ENCODE results near the gene HIRIP3.
"Not testable (repeated sequence)": the region's sequence is repeated elsewhere in the genome, so short reads cannot be mapped to it uniquely, and the experiment has no call there.

Gene HIRIP3

DNA sequence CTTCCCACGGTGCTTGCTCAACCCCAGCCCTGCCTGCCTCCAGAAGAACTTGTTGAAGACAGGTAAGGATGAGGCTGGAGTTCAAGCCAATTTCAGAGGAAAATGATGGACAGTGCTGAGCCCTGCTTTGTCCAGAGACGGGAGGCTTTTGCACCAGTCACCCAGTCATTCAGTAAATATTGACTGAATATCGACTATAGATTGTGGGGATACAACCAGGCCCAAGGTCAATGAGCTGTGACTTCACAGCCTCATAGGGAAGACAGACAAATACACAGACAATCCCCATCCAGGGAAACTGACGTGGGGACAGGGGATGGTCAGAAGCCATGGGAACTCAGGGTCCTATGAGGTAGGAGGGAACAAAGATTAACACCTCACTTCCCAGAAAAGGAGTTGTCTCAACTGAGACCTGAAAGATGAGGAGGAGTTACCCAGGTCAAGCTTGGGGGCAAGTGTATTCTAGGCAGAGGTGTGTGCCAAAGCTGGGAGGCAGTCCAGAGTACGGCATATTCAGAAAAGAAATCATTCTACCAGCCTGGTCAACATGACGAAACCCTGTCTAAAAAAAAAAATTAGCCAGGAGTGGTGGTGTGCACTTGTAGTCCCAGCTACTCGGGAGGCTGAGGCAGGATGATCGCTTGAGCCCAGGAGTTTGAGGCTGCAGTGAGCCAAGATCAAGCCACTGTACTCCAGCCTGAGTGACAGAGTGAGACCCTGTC is 21.3 kb upstream of the HIRIP3 start:
- no peak for DNase-seq

DNA sequence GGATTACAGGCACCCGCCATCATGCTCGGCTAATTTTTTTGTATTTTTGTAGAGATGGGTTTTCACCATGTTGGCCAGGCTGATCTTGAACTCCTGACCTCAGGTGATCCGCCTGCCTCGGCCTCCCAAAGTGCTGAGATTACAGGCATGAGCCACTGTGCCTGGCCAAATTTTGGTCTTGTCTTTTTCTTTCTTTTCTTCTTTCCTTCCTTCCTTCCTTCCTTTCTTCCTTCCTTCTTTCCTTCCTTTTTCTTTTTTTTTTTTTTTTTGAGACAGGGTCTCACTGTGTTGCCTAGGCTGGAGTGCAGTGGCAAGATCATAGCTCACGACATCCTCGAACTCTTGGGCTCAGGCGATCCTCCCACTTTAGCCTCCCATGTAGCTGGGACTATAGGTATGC is 20.0 kb upstream of the HIRIP3 start:
- DNase-seq, result not testable (repeated sequence)

DNA sequence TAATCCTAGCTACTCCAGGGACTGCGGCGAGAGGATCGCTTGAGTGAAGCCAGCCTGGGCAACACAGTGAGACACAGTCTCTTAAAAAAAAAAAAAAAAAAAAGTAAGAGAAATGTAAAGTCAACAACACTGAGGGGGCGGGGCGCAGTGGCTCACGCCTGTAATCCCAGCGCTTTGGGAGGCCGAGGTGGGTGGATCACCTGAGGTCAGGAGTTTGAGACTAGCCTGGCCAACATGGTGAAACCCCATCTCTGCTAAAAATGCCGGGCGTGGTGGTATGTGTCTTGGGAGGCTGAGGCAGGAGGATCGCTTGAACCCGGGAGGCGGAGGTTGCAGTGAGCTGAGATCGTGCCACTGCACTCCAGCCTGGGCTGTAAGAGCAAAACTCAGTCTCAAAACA is 17.2 kb upstream of the HIRIP3 start:
- not testable (repeated sequence) for DNase-seq

DNA sequence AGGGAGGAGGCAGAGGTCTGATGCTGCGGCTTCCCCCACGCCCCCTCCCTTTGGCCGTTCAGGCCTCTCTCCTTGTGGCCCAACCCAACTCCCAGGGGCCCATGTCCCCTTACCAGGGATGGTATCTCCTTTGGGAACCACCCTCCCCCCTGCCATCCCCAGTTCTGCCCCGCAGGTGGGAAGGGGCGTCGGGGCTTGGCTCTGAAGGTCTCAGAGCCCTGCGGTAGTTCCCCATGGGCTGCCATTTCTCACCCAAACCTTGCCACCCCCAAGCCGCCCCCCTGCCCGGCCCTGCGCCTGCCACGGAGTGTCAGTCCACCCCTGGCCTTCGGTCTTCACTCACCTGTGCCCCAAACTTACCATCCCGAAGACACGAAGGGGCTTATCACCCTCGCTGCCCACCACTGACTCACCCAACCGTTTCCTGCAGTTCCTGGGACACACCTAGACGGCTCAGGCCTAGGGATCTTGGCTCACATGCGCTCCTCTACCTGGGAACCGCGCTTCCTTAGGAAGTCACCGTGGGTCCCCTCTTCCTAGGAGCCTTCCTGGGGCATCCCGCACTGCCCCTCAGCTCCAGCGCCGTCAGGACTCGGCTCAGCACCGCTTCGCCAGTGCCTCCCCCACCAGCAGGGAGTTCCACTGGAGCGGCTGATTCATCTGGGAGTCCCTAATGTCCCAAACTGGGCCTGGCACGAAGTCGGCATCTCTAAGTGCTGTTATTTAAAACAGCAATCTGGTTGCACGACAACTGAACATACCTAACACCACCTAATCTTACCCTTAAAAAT is 16.5 kb upstream of the HIRIP3 start:
- DNase-seq, result no peak

DNA sequence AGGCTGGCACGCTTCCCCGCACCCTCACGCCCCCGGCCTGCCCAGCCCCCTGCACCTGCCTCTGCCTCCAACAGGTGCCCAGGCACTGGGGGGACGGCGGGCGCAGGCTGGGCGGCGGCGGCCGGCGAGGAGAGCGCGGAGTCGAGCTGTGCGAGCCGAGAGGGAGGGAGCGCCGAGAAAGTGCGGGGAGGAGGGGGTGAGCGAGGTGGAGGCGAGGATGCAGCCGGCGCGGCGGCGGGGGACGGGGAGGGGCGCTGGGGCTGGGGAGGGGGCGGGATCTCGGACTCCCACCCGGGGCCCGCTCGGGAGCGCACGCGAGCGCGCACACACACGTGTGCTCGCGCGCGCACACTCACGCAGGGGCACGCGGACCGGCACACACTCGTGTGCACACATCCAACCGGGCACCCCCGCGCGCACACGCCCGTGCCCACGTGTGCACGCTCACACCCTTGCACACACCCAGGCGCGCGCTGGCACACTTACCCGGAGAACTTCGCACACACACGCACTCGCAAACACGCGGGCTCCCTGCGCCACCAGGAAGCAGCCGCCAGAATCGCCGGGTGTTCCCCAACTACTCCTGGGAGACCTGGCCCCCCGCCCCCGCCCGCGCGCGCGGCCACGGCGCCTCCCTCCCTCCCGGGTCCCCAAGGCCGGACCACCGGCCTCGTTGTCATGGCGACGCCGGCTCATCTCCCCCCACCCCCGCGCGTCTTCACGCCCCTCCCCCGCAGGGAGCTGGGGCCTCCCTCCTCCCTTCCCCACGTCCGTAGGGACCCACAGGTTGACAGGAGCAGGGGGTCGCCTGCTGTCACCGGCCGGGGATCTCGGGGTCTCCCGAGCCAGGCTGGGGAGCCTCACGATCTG is 15.7 kb upstream of the HIRIP3 start, which contains the start of gene DOC2A:
DOC2A (minus strand) TSS at position 184 of the 870 bp plus-strand sequence. CDS start 805 bp downstream, outside the sequence.
- no peak for DNase-seq

DNA sequence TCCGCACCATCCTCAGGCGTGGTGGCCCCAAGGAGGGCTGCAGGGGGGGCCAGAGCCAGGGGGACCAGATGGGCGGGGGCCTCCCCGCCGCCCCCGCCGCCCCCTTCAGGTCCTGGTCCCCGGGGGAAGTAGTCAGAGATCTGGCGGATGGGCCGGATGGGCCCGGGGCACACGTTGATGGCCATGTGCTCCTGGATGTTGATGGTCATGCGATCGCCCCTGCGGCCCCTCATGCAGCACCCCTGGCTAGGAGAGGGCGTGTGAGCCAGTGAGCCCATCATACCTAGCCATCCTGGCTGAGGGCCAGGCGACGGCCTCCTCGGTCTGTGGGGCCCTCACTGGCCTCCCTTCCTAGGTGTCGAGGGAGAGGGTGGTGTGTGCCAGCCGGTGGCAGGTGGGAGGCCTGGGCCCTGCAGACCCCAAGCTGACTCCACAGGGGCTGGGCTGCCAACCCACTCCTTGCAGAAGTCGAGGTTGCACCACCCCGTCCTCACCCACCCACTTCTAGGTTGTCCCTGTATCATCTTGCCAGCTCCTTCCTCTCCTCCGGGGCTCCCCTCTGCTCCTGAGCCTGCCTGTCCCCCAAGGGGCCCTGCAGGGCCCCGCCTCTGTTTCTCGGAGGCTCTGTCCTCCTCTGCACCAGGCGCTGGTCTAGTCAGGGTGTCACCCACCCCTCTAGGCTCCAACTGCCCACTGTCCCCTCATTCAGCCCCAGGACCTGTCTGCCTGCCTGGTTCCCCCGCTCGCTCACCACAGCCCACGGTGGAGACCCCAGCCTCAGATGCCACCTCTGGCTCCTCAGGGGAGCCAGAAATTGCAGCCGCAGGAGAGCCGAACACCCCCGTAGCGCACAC is 14.8 kb upstream of the HIRIP3 start:
- DNase-seq, result no peak

DNA sequence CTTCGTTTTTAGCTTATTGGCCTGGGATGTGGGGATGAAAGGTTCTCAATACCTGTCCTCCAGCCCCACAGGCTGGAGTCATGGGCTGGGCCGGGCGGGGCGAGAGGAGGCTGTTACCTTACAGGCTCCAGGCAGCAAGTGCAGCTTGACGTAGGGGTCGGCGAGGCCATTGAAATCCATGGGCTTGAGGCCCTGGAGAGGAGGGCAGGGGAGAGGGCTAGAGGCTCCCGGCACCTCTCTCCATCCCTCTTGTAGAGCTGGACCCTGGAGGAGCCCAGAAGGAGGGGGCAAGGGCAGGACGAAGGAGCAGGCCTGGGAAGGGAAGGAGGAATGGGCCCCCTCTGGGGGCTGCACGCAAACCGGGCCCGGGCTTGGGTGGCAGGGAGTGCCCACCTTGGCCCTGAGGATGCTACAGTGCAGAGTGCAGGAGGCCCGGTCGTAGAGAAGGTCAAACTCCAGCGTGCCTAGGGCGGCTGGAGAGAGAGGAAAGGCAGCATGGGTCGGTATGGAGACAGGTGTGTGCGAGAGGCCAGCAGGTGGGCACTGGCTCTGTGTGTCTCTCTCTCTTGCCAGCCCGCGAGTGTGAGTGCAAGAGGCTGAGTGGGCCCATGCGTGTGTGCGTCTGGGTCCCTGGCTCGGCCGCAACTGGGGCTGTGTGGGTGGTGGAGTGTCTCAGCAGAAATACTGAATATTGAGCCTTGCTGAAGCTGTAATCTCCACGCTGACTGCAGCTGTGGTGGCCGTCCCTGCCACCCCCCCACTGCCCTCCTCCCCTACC is 13.9 kb upstream of the HIRIP3 start:
- no peak for DNase-seq

DNA sequence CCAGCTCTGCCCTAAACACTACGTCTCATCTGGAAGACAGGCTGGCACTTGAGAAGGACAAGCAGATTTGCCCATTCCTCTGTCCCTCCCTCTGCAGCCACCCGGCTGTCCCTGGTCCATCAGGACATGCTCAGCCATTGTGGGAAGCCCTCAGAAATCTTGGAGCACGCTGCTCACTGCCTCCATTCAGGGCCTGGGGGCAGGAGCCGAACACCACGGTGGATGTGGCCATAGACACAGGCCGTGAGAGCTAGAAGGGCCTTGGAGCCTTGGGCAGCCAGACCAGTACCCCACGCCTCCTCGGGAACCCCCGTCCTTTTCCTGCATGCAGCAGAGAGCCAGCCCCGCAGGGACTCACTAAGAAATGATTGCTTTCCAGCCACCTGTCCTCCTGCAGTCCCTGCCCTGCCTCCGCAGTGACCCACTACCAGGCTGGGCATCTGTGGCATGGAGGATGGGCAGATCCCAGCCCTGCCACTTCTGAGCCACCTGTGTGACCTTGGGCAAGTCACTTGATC is 12.0 kb upstream of the HIRIP3 start:
- DNase-seq, result no peak

DNA sequence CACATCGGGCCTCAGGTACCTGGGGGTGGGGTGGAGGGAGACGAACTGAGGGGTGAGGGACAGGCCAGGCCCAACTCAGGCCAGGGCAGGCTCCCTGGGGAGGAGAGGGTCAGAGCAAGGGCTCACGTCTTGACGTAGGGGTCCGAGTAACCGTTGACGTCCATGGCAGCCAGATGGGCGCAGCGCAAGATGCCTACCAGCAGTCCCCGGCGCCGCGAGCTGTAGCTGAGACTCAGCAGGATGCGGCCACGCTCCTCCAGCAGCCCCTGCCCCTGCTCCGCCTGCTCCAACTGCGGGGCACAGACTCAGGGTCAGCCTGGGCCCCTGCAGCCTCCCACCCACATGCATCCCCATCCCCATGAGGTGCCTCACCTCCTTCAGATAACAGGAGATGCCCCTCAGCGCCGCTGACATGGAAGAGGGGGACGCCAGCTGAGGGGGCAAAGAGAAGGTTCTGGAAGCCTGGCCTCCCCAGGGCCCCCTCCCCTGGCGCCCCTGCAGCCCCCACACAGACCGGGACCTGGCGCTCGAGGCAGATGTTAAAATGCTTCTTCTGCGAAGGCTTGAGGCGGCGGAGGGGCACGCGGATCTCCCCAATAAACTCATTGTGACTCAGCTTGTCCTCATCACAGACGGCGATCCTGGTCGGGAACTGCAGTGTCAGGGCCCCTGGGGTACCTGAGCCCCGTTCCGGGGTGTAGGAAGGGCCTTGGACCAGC is 11.4 kb upstream of the HIRIP3 start:
- no peak for DNase-seq

DNA sequence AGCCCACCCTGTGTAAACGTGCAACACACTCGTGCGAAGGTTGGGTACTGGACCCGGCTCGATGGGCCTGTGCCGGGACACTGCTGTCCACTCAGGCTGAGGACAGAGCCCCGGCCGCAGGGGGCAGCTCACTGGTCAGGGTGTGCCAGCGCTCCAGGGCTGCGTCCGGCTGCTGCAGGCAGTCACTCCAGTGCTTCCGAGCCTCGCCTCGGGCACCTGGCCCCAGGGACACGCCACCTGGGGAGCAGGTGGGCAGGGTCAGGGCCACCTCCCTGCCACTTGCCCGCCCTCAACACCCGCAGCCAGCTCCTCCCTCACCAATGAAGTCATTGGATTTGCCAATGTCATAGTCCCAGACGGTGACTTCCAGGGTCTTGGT is 10.7 kb upstream of the HIRIP3 start:
- DNase-seq, result no peak

DNA sequence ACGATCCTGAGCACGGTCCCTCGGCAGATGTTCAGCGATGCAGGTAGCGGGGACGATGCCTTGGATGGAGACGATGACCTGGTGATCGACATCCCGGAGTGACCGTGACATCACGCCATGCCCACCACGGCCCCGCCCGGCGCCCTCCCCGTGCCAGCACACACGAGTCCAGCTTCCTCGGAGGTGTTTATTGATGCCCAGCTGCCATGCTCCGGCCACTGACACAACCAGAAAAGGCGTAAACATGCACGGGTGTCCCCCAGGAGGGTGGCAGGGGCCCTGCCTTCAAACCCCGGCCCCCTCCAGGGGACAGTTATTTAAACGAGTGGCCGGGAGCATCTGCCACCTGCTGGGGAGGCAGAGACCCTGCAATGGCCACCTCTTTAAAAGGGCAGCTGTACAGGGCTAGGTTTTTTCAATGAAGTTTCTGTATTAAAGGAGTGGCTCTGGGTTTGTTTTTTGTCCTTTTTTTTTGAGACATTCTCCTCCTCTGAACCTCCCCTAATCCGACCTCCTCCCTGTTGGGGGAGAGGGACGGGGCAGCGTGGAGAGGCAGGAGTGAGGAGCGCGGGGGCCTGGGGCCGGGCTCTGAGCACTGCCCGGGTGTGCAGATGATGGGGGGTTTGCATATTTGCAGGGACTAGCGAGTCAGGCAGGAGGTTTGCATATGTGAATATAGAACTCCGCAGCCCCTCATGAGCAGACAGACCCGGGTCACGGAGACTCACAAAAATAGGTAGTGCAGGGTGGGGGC is 10.1 kb upstream of the HIRIP3 start:
- DNase-seq, result no peak

DNA sequence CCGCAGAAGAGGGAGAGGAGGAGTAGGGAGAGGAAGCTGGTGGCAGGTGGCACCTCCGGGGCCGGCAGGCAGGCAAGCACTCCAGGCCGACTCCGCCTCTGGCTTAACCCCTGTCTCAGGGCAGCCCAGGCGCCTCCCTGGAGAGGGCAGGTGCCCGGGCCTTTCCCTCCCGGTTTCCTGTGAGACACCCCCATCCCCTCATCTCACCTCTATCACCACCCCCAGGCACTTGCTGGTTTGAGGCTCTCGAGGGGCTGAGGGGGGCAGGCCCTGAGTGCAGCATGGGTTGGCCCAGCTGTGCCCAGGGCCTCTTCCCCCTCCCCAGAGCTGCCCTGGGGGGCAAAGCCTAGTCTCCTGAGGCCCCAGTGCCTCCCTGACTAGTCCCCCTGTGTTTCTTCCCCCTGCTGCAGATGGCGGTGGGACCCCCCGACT is 9.4 kb upstream of the HIRIP3 start:
- no peak for DNase-seq

DNA sequence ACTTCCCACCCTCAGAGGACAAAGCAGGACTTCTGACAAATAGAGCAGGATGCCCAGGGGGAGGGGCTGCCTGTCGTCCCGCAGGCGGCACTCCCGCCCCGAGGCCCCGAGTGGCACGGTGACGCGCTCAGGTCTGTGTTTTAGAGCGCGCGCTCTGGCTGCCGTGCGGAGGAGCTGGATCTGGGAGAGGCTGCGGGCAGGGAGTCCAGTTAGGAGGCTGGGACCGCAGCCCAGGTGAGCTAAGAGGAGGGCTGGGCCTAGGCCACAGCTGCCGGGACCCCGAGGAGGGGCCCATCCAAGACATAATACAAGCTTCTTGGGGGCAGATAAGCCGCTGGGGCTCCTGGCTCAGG is 9.0 kb upstream of the HIRIP3 start:
- no peak for DNase-seq

DNA sequence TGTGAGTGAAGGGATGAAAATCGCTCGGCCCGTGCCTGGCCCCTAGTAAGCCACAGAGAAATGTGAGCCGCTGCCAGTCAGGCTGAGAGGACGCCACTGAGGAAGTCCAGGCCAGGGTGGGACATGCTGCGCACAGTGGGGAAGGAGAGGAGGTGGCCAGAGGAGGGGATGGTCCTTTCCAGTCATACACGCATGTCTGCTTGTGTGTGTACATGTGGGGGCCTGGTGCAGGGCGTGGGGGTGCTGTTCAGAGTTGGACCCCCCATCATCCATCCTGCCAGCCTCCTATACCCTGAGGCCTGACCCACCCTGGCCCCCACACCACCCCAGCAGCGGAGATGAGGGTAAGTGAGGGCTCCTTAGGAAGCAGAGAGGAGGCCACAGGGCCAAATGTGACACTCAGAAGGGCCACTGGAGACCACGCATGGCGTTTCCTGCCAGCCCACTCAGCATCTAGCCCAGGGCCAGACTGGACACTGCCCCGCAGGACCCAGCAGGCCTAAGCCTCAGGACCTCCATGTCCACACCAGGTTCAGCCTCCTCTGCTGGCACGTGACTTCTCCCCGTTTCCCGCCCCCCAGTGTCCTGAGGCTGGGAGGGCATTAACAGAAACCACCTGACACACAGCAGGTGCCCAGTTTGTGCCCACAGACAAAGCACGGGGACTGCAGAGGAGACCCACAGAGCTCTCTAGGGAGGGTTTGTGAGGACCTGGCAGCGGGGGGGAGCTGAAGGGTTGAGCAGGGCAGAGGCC is 8.4 kb upstream of the HIRIP3 start:
- DNase-seq, result no peak

DNA sequence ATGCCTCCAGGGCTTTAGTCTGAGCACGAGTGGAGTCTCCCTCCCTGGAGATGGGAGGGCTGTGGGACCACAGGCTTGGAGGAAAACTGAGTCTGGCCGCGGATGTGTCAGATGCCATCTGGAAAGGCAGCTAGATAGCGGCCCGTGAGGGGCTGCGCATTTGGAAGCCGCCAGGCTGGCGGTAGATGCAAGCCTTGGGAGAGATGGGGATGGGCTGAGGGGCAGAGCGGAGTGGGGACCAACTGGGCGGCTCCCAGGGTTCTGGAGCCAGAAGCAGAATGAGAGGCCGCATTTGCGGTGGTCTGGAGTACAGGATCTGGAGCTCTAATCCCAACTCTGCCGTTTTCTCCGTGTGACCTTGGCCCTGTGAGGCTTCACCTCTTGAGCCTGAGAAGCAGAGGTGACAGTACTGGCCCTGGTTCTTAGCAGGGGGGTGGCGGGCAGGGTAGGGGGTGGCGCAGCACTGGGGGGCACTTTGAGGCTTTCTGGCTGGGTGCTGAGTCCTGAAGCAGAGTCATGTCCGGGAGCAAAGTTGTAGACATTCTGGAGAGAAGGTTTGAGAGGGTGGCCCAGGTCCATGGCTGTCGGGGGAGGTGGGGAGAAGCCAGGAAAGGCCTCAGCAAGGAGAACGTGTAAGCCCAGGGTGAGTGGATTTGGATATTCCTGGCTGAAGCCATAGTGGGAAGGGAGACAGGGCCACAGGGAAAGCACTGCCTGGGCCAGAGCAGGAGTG is 7.4 kb upstream of the HIRIP3 start:
- no peak for DNase-seq

DNA sequence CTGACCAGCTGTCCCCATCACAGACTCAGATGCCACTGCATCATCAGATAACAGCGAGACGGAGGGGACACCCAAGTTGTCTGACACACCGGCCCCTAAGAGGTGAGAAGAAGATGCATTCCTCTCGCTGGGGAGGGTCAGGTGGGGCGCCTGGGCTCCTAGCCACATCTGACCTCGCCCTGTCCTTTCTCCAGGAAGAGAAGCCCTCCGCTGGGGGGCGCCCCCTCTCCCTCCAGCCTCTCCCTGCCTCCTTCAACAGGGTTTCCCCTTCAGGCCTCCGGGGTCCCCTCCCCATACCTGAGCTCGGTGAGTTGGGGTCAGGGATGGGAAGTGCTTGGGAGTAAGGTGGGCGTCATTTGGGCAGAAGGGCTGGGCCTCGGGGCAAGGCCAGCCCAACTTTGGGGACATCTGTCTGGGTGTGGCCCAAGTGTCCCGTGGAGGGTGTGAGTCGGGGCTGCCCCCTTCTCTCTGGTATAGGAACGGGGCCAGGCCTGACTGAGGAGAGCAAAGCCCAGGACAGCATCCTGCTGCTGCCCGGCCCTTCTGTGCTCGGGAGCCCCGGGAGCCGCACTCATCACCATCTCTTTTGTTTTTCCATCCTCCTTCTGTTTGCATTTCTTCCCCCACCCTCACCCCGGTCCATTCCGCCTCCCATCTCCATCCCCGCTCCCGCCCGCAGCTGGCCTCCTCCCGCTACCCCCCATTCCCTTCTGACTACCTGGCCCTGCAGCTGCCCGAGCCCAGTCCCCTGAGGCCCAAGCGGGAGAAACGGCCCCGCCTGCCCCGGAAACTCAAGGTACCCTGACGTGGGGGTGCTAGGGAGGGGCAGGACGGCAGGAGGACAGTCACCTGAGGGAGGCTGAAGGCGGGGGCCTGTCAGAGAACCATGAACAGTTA is 5.6 kb upstream of the HIRIP3 start:
- DNase-seq, result no peak

DNA sequence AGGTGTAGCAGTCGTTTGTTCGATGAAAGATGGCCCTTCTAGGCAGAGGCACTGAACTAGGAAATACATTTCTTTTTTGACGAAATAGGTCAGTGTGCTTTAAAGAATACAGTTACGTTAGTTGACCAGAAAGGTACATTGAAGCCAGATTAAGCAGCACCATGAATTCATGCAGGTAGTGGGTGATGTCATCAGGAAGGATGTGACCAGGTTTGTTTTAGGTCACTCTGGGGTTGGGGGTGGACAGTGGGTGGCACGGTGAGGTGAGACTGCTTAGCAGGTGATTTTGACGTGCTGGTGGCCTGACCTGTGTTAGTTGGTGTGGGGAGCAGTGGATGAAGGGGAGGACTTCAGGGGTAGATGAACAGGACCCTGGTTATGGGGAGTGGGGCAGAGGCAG is 4.2 kb upstream of the HIRIP3 start:
- no peak for DNase-seq

Measured in GDM1 (cell line).